Stimulated activated CD4-positive, alpha-beta T cell treated with anti-CD3 and anti-CD28 coated beads, Interleukin-12 subunit alpha, Interleukin-12 subunit beta, amount 100 ng/mL, for 24 hours (primary cell): ENCODE data around the gene TMEM121.
"Not testable (repeated sequence)": the region's sequence is repeated elsewhere in the genome, so short reads cannot be mapped to it uniquely, and the experiment has no call there.

ENCODE experiments used
- DNase-seq, 2 experiments: peaks; one replicate each; pipeline ENCODE4 v3.0.0-alpha.2; 2020; ENCODE audit warnings: low read depth in 2 of 2

TMEM121 gene

DNA sequence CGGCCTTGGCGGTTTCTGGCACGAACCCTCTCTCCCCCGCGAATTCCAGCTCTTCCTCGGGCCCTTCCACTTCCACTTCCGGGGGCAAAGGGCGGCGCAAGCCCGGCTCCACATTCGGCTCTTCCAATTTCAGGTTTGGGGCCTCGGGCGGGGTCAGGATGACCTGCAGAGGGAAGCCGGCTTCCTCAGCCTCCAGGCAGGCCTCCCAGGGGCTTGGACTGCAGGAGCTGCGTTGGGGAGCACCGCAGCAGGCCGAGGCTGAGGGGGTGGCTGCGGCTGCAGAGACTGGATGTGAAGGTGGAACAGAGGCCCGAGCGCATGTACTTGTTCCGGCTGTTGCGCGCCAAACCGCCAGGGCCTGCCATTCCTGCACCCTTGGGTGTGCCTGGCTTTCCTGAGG, 20.7 kb downstream of the TMEM121 start:
- not testable (repeated sequence) for DNase-seq

DNA sequence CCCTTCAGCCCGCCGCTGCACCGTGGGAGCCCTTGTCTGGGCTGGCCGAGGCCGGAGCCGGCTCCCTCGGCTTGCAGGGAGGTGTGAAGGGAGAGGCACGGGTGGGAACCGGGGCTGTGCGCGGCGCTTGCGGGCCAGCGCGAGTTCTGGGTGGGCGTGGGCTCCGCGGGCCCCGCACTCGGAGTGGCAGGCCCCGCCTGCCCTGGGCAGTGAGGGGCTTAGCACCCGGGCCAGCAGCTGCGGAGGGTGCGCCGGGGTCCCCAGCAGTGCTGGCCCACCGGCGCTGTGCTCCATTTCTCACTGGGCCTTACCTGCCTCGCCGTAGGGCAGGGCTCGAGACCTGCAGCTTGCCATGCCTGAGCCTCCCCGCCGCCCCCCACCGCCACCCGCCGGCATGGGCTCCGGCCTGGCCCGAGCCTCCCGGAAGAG, 21.4 kb downstream of the TMEM121 start:
- no peak for DNase-seq

DNA sequence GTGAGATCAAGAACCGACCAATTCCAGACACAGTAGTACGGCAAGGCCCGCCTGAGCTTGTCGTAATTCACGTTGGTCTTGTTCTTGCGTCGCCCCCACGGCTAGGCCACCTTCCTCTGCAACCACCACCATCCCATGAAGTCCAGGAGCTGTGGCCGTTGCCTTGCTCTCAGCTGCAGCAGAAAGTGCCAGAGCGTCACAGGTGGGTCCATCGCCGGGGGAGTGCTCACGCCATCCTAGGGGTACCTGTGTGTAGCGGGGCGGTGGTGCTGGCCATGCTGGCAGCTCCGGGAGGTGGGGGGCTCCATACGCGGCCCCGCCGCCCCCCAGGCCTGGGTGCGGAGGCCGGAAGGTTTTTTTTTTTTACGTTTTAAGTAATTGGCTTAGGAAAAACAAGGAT, 23.1 kb downstream of the TMEM121 start:
- DNase-seq, result no peak

DNA sequence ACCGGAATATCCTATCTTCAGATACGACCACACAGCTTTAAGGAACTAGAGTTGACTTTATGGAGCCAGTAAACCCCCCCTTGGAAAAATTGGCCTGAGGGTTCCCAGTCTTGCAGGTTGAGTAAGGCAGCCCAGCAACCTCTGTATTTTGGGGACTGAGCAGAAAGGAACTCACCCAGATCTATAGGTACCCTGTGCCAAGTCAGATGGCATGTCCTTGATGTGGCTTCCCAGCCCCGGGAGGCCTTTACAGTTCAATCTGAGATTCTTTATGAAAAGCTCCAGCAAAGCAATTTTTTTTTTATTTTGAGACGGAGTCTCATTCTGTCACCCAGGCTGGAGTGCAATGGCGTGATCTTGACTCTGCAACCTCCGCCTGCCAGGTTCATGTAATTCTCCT, 27.6 kb downstream of the TMEM121 start:
- no peak for DNase-seq

DNA sequence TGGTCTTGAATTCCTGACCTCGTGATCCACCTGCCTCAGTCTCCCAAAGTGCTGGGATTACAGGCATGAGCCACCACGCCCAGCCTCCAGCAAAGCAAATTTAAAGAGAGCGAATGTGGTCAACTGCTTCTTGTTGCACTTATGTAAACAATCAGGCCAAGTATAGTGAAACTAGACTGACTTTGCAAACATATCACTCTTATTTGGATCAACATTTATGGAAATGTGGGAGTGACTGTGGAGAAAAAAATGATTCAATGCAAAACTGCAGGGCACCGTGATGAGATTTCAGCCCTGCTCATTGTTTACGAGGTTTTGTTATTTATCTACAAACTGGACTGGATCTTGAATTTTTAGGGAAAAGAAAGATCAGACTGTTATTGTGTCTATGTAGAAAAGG, 28.1 kb downstream of the TMEM121 start:
- DNase-seq, result no peak

DNA sequence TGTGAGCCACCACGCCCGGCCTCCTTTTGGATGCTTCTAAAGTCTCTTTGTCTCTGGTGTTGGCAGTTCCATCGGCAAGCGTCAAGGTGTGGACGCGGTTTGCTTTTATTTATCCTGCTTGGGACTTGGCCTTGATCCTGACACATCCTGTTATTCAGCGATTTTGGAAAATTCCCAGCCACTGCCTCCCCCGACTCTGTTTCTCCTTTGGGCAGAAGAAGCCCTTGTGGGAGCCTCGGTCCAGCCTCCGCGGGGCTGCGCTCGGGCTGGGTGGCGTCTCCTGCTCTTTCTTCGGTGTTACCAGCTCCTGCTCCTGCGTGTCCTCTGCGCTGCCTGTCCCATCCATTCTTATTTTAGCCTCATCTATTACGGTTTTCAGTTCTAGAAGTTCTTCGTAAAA, 31.3 kb downstream of the TMEM121 start:
- DNase-seq, result not testable (repeated sequence)

DNA sequence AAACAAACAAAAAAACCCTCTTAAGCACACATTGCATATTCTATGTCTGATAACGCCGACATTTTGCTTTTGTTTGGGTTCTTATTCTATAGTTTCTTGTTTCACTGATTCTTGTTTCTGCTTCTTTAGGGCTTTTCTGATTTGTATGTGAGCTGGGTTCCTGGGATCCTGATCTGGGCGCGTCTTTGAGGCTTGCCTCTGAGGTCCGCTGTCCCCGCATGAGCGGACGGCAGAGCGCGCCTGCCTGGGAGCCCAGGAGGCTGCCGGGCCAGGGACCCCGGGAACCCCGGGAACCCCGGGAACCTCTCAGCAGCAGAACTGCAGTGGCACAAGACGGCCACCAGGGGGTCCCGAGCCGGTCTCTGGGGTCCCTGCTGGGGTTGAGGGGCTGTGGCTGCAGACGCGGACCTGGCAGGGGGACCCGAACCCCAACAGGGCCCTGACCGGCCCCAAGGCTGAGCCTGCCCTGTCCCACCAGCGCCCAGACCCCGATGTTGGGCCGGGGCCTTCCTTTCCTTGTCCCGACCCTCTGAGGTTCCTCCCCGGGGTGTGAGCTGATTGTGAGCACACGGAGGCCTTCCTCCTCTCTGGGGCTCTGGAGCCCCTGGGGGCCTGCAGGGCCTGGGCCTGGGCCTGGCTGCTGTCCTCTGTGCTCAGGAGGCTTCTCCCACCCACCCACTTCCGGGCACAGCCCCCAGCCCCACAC, 32.2 kb downstream of the TMEM121 start:
- not testable (repeated sequence) for DNase-seq

DNA sequence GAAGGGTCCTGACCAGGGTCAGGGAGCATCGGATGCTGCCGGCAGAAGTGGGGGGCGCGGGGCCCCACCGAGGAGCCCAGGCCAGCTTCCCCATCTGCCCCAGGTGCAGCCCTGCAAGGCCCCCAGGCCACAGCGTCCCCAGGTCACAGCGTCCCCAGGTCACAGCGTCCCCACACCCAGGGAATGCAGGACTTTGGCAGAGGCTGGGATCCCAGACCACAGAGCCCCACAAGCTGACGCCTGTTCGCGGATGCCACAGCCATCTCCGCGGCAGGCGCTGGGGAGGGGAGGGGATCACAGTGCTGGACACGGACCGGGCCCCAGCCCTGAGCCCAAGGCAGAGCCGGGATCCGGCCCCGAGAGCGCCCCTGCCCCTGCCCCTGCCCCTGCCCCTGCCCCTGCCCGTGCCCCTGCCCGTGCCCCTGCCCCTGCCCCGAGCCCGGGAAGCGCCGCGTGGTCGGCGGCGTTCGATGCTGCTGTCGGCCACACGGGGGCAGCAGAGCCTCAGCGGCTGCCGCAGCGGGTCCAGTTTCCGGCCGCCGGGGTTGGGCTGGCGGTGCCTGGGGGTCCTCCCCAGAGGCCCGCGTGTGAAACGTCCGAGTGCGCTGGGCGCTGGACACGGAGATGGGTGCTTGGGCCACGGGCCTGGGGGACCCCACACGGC, 33.1 kb downstream of the TMEM121 start:
- not testable (repeated sequence) for DNase-seq

DNA sequence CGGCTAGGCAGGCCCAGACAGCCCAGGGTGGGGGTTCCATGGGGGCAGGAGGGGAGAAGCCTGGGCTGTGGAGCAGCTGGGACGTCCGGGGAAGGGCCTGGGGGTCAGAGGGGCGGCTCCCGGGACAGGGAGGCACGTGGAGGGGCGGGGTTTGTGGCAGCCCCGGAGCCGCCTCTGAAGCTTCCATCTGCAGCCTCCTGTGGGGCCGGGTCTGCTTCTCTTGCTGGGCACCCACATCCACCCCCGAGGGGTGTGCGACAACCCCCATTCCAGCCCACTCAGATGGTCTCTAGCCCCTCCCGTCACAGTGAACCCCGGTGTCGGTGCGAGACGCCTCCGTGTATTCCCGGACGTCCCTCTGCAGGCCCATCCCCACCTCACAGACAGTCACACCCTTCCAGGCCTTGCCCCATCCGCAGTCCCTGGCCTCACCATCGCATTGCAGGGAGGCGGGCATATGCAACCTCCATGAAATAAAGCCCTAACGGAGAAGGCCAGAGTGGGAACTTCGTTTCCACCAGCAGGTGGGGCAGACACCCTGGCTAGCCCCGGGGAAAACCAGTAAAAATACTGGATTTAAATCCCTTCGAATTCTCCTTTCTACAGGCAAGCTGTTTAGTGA, 33.8 kb downstream of the TMEM121 start:
- not testable (repeated sequence) for DNase-seq

DNA sequence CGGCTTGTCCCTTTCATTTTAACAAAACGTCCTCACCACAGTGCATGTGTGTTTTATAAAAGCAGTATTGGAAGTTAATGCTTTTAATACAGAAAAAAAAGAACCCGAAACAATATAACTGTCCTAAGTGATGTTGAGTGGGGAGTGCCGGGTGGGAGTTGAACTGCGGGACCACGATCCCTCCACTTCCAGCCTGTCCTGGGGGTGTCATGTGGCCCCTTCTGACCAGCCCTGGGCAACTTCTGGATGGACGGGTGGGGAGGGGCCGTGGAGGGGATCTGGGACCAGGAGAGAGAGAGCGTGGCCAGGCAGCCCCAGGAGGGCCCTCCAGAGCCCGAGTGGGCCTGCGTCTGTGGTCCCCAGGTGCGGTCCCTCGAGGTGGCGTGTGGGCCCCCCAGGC, 35.0 kb downstream of the TMEM121 start:
- DNase-seq, result not testable (repeated sequence)

DNA sequence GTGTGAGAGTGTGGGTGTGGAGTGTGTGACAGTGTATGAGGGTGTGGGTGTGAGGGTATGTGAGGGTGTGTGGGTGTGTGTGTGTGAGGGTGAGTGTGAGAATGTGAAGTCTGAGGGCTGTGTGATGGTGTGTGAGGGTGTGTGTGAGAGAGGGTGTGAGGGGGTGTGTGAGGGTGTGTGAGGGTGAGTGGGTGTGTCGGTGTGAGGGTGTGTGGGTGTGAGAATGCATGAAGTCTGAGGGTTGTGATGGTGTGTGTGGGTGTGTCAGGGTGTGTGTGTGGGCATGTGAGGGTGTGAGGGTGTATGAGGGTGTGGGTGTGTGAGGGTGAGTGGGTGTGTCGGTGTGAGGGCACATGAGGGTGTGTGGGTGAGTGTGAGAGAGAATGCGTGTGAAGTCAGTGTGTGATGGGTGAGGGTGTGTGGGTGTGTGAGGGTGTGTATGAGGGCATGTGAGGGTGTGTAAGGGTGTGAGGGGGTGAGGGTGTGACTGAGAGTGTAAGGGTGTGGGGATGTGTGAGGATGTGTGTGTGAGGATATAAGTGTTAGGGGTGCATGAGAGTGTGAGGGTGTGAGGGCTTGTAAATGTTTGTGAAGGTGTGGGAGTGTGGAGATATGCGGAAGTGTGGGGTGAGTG, 36.4 kb downstream of the TMEM121 start:
- DNase-seq, result no peak

DNA sequence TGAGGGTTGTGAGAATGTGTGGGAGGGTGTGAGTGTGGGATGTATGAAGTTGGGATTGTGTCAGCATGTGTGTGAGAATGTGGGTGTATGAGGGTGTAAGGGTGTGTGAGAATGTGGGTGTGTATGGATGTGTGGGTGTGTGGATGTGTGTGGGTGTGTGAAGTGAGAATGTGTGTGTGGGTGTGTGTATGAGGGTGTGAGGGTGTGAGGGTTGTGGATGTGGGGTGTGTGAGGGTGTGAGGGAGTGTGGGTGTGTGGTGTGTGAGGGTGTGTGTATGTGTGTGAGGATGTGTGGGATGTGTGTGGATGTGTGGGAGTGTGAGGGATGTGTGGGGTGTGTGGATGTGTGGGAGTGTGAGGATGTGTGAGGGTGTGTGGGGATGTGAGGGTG, 37.0 kb downstream of the TMEM121 start:
- no peak for DNase-seq

DNA sequence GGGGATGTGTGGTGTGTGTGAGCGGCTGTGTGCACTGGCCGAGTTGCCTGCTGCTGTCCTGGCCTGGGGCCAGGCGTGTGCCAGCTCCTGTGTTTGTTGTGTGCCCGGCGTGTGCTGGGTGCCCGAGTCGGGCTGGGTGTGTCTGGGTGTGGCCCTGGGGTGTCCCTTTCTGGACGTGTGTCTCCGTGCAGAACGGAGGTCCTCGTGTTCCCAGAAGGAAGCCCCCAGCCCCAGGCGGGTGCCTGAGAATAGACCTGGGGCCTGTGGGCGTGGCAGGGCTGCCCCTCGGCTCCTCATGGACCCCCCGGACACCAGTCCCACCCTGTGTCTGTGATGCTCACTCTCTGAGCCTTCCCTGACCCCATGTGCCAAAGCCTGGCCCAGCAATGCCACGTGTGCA, 38.2 kb downstream of the TMEM121 start:
- not testable (repeated sequence) for DNase-seq

DNA sequence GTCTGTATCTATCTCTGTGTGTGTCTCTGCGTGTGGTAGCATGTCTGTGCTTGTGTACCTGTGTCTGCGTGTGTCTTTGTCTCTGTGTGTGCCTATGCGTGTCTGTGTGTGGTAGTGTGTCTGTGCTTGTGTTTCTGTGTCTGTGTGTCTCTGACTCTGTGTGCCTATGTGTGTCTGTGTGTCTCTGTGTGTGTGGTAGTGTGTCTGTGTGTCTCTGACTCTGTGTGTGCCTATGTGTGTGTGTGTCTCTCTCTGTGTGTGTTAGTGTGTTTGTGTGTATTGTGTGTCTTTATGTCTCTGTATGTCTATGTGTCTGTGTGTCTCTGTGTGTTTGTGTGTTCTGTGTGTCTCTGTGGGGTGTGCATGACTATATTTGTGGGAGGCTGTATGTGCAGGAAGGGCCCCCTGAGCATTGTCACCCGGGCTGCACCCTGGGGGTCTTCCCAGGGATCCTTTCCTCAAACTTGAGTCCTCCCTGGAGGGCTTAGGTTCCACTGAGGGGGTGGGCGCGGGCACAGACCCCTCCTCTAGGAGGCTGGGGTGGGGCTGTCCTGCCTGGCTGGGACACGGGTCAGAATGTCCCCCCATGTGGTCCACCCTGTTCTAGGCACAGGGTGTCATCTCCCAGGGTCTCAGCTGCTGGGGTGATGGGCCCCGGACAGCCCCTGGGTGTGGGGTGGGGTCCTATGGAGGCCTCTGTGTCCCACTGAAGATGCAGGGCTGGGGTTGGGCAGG, 39.0 kb downstream of the TMEM121 start:
- DNase-seq, result not testable (repeated sequence)

DNA sequence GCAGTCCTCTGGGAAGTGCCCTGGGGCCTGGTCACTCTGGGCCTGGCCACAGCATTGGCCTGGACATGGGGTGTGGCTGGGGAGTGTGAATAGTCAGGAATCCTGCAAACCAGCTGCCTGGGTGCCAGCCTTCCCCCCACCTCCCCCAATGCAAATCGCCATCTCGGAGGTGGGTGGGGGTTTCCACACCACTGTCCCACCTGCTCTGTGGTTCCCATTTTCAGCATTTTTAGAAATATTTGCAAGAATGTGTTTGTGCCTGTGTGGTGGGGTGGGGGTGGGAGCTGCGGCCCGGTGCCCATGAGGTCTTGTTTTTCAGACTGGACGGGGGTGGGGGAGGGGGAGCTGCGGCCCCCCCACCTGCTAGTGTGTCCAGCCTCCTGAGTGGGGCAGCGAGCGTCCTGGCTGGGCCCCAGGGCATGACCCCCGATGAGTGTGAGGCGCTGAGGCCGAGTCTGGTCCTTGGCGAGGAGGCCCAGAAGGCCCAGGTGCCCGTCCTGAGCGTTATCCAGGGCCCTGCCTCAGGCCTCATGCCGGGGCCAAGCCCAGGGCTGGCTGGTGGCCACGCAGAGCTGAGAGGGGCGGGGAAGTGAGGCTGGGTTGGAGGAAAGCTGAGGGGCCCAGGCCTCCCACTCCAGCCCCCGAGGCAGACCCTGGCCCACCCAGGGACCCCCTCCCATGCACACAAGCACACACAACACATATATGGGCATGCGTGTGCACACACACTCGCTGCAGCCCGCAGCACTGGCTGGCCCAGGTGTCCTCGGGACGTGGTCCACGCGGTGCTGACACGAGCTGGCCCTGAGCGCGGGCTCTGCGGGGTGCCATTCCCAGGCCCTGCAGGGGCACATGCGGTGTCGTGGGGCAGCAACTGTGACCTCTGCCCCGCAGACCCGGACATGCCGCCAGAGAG, 40.1 kb downstream of the TMEM121 start:
- not testable (repeated sequence) for DNase-seq

DNA sequence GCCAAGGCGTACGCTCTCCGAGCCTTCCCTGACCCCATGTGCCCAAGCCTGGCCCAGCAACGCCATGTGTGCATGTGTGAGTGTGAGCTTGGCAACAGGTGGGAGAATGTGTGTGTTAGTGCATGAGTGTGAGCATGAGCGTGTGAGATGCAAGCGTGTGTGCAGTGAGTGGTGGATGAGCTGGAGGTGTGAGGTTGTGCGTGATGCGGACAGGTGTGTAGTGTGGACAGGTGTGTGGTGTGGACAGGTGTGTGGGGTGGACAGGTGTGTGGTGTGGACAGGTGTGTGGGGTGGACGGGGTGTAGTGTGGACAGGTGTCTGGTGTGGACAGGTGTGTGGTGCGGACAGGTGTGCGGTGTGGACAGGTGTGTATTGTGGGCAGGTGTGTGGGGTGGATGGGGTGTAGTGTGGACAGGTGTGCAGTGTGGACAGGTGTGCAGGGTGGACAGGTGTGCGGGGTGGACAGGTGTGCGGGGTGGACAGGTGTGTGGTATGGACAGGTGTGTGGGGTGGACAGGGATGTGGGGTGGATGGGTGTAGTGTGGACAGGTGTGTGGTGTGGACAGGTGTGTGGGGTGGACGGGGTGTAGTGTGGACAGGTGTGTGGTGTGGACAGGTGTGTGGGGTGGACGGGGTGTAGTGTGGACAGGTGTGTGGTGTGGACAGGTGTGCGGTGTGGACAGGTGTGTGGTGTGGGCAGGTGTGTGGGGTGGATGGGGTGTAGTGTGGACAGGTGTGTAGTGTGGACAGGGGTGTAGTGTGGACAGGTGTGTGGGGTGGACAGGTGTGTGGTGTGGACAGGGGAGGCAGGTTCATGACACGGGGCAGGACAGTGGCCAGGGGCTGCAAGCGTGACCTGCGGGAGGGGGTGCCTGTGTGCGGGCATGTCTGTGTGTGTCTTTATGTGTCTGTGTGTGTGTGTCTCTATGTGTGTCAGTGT, 41.1 kb downstream of the TMEM121 start:
- DNase-seq, result not testable (repeated sequence)

DNA sequence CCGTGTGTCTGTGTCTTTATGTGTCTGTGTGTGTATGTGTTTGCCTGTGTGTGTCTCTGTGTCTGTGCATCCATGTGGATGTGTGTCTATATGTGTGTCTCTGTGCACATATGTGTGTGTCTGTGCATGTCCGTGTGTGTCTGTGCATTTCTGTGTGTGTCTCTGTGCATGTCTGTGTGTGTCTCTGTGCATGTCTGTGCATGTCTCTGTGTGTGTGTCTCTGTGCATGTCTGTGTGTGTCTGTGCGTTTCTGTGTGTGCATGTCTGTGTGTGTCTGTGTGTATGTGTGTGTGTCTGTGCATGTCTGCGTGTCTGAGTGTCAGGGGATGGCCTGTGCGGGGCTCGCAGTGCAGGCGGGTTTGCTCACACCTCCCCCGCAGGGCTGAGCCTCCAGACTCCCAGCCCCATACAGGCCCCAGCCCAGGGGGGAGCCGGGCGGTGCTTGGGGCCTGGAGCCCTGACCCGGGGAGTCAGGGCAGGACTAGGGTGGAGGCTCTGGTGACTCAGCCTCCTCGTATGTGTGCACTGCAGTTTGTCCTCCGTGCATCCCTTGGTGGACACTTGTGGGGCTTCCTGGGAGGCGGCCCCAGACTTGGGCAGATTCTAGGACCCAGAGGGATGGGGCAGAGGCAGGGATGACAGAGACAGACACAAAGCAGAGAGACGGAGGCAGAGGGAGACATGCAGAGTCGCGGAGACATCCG, 41.9 kb downstream of the TMEM121 start:
- not testable (repeated sequence) for DNase-seq

DNA sequence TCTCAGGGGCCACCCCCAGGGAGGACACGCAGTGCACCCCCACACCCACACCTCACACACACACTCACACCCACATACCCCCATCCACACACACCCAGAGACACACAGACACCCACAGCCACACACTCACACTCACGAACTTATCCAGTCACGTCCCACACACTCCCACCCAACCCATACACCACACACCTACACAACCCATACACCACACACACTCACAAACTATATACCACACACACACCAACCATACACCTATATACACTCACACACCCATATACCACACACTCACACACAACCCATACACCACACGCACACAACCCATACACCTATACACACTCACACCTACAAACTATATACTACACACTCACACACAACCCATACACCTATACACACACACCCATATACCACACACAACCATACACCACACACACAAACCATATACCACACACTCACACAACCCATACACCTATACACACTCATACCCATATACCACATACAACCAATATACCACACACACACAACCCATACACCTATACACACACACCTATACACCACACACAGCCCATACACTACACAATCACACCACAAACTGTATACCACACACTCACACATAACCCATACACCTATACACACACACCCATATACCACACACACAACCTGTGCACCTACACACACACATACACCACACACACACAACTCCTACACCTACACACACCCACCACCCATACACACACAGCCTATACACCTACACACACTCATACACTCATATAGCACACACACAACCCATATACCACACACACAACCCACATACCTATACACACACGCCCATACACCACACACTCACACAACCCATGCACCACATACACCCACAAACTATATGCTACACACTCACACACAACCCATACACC, 42.7 kb downstream of the TMEM121 start:
- DNase-seq, result no peak
